Neuronal stem cell (in vitro differentiated cells): ENCODE results near the gene SLC6A18.

Experiments
- DNase-seq: peaks from one replicate; pipeline ENCODE4 v3.0.0-alpha.2; 2013; ENCODE audit warnings: low spot score
- H2AFZ ChIP-seq: one replicate; pipeline ENCODE4 v1.6.1; 2013; ENCODE audit warnings: mild to moderate bottlenecking, low read length, inconsistent platforms
- H2AK5ac ChIP-seq: 2 replicates; pipeline ENCODE4 v1.6.1; 2013; ENCODE audit warnings: low read depth, mild to moderate bottlenecking, inconsistent platforms, low read length, moderate library complexity, mixed read lengths
- H2BK120ac ChIP-seq: 2 replicates; pipeline ENCODE4 v1.6.1; 2013; ENCODE audit warnings: low read depth, mild to moderate bottlenecking, inconsistent platforms, low read length, moderate library complexity, mixed read lengths
- H2BK12ac ChIP-seq: one replicate; pipeline ENCODE4 v1.6.1; 2013; ENCODE audit warnings: low read length, inconsistent platforms
- H2BK15ac ChIP-seq: 2 replicates; pipeline ENCODE4 v1.6.1; 2013; ENCODE audit warnings: mild to moderate bottlenecking, low read length, inconsistent platforms, mixed read lengths
- H2BK5ac ChIP-seq: one replicate; pipeline ENCODE4 v1.6.1; 2013; ENCODE audit warnings: inconsistent platforms, mild to moderate bottlenecking, low read length, moderate library complexity
- H3K14ac ChIP-seq: one replicate; pipeline ENCODE4 v1.6.1; 2013; ENCODE audit warnings: low read length, inconsistent platforms
- H3K18ac ChIP-seq: 2 replicates; pipeline ENCODE4 v1.6.1; 2013; ENCODE audit warnings: low read length, inconsistent platforms
- H3K23ac ChIP-seq: 2 replicates; pipeline ENCODE4 v1.6.1; 2013; ENCODE audit warnings: low read depth, mild to moderate bottlenecking, mixed read lengths, low read length, inconsistent platforms; ENCODE audit not compliant: poor library complexity
- H3K27ac ChIP-seq: replicated peaks from 3 replicates; pipeline ENCODE4 v1.5.1; 2013; ENCODE audit warnings: low read length, inconsistent platforms
- H3K27me3 ChIP-seq, 3 experiments: 2 replicates each; pipeline ENCODE4 v1.6.1; 2013; ENCODE audit warnings: low read length in 3 of 3, mild to moderate bottlenecking in 2 of 3, inconsistent platforms in 1 of 3, low read depth in 1 of 3, mixed read lengths in 1 of 3, moderate library complexity in 1 of 3; ENCODE audit not compliant: control insufficient read depth in 3 of 3, insufficient read depth in 3 of 3
- H3K36me3 ChIP-seq, 2 donors: replicated peaks in 1 of 2; 2 replicates each; pipeline ENCODE4 v1.6.1; 2013; ENCODE audit warnings: low read length in 2 of 2; ENCODE audit not compliant: control insufficient read depth in 2 of 2, insufficient read depth in 2 of 2
- H3K4ac ChIP-seq: 2 replicates; pipeline ENCODE4 v1.6.1; 2013; ENCODE audit warnings: inconsistent platforms, mild to moderate bottlenecking, low read length, moderate library complexity
- H3K4me1 ChIP-seq, 2 donors: 1 replicate in 1 of 2; 2 replicates in 1 of 2; pipeline ENCODE4 v1.6.1; 2013; ENCODE audit warnings: low read length in 2 of 2, low read depth in 1 of 2; ENCODE audit not compliant: control insufficient read depth in 2 of 2, insufficient read depth in 1 of 2
- H3K4me2 ChIP-seq: one replicate; pipeline ENCODE4 v1.6.1; 2013; ENCODE audit warnings: mild to moderate bottlenecking, low read length, inconsistent platforms; ENCODE audit not compliant: insufficient read depth, poor library complexity, severe bottlenecking
- H3K4me3 ChIP-seq, 2 donors: 2 replicates each; pipeline ENCODE4 v1.5.1; 2013; ENCODE audit warnings: low read length in 2 of 2, mild to moderate bottlenecking in 2 of 2, inconsistent platforms in 1 of 2, moderate library complexity in 1 of 2
- H3K79me1 ChIP-seq: one replicate; pipeline ENCODE4 v1.6.1; 2013; ENCODE audit warnings: low read depth, mild to moderate bottlenecking, inconsistent platforms, low read length, moderate library complexity
- H3K9ac ChIP-seq: one replicate; pipeline ENCODE4 v1.6.1; 2013; ENCODE audit warnings: mild to moderate bottlenecking, low read depth, low read length, inconsistent platforms; ENCODE audit not compliant: poor library complexity
- H3K9me3 ChIP-seq, 2 donors: replicated peaks in 1 of 2; 2 replicates each; pipeline versions ENCODE3 to v1.6.1; 2013; ENCODE audit warnings: low read length in 2 of 2, mild to moderate bottlenecking in 2 of 2, inconsistent platforms in 1 of 2, low read depth in 1 of 2, mixed read lengths in 1 of 2, moderate library complexity in 1 of 2; ENCODE audit not compliant: control insufficient read depth in 2 of 2, insufficient read depth in 1 of 2
- H4K8ac ChIP-seq: one replicate; pipeline ENCODE4 v1.6.1; 2013; ENCODE audit warnings: low read depth, mild to moderate bottlenecking, inconsistent platforms, low read length, moderate library complexity
- H4K91ac ChIP-seq: one replicate; pipeline ENCODE4 v1.6.1; 2013; ENCODE audit warnings: low read length, low read depth, mild to moderate bottlenecking, inconsistent platforms; ENCODE audit not compliant: poor library complexity
- WGBS, 2 donors: extraction: QIAGEN DNeasy Blood & Tissue Kit; methylation state at CpG; one replicate each; pipeline ENCODE4 v1.1.7; 2013; ENCODE audit warnings: missing lambda C conversion rate in 2 of 2, mixed read lengths in 1 of 2; ENCODE audit not compliant: insufficient read length in 2 of 2, insufficient replicate concordance in 1 of 2; ENCODE audit errors: extremely low coverage in 2 of 2; 5-methylcytosine and 5-hydroxymethylcytosine counted together

The SLC6A18 gene

DNA sequence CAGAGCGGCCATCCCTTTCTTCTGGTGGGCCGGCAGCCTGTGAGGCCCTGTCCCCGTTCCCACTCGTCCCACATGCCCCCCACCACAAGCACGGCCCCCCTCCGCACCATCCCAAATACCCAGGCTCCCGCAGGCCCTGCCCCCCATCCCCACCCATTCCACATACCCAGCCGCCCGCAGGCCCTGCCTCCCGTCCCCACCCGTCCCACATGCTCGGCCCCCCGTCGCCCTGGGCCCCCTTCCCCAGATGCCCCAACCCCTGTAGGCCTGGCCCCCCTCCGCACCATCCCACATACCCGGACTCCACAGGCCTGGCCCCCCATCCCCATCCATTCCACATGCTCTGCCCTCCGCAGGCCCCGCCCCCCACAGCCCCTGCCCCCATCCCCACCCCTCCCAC, 12.3 kb upstream of the SLC6A18 start:
- Histone ChIP-seq H4K91ac (no peak overlapping the region), H3K79me1 (no peaks in the 10 kb centered on the region), H3K9ac (no peak overlapping the region), H3K9me3 (peaks cover 0 to 7% of the 10 kb centered on the region in 2 donors), H2AK5ac (no peak overlapping the region), H3K36me3 (no peaks in the 10 kb centered on the region), H4K8ac (no peak overlapping the region), H2BK120ac (no peak overlapping the region), H3K18ac (no peak overlapping the region), H2BK15ac (no peak overlapping the region), H3K4me3 (no peak overlapping the region), H2AFZ (no peak overlapping the region), H2BK12ac (no peak overlapping the region), H3K4ac (no peak overlapping the region), H3K27me3 (peaks cover 0 to 20% (median 2%) of the 10 kb centered on the region in 3 experiments), H2BK5ac (no peak overlapping the region), H3K27ac (no peak overlapping the region), H3K4me1 (no peaks in the 10 kb centered on the region), H3K23ac (no peak overlapping the region), H3K14ac (no peak overlapping the region), H3K4me2 (no peak overlapping the region)
- WGBS, 2 donors, result no CpG with 5 or more reads among the region's 18 CpGs
- DNase-seq, result no peak

DNA sequence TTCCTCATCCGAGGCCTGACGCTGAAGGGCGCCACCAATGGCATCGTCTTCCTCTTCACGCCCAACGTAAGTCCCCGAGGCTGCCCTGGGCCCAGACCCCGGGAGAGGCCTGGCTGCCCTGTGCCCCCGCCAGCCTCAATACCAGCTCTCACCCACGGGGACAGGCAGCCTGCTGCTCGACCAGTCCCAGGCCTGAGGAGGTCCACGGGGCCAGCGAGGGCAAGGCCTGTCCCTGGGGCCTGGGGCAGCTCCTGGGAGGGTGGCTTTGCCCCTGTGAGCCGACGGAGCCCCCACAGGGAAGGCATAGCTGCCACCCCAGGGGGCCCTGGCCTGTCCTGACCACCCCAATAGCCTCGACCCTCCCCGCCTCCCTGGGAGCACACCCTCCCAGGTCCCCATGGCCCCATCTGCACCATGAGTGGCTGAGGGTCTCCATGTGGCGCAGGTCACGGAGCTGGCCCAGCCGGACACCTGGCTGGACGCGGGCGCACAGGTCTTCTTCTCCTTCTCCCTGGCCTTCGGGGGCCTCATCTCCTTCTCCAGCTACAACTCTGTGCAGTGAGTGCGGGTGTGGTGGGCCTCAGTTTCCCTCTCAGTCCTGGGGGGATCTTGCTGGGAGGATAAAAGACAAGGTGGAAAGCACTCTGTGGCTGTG, 11.5 kb upstream of the SLC6A18 start:
- Histone ChIP-seq H3K4me1 (peaks cover 0 to 2% of the 10 kb centered on the region in 2 donors), H3K4me2 (no peak overlapping the region), H4K8ac (no peak overlapping the region), H3K14ac (peak overlapping the region; percentile 21), H3K4me3 (no peak overlapping the region), H2AFZ (no peak overlapping the region), H3K27me3 (peaks cover 0 to 12% (median 2%) of the 10 kb centered on the region in 3 experiments), H3K79me1 (no peaks in the 10 kb centered on the region), H2BK12ac (no peak overlapping the region), H4K91ac (no peak overlapping the region), H2BK120ac (no peak overlapping the region), H3K4ac (no peak overlapping the region), H3K9ac (no peak overlapping the region), H3K9me3 (peaks cover 0 to 7% of the 10 kb centered on the region in 2 donors), H3K18ac (no peak overlapping the region), H2AK5ac (no peak overlapping the region), H3K36me3 (no peaks in the 10 kb centered on the region), H2BK15ac (peak overlapping the region; percentile 26), H2BK5ac (no peak overlapping the region), H3K27ac (no peak overlapping the region), H3K23ac (no peak overlapping the region)
- WGBS, 2 donors, result no CpG with 5 or more reads among the region's 25 CpGs
- no peak for DNase-seq

DNA sequence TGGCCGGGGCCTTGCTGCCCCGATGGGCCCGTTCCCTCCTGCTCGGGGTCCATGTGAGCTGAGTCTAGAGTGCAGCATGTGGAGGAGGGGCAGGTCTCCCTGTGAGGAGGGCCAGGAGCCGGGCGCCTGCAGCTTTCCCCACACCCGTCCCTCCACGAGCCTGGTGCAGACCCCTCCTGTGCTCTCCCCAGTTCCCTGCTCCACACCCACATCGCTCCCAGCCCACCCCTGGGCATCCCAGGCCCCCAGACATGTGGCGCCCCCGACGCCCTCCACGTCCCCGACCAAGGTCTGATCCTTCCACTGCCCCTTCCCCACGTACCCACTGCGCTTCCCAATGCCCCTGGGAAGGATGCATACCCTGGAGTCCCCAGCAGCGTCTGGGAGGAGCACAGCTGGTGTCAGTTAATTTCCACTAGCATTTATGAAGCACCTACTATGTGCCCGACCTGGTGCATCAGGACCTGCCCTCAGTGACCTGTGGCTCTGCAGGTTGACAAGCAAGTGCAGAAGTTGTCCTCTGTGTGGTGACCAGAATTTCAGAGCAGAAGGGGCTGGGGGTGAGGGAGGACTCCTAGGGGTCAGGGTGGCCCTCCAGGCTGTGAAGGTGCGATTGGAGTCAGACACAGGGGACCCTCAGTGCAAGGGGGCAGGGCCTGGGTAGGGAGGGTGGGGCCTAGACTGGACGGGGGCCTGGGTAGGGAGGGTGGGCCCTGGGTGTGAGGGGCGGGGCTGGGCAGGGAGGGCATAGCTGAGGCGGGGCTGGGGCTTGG, 10.8 kb upstream of the SLC6A18 start:
- Histone ChIP-seq H3K36me3 (no peaks in the 10 kb centered on the region), H4K91ac (no peak overlapping the region), H3K4me2 (no peak overlapping the region), H3K23ac (no peak overlapping the region), H4K8ac (no peak overlapping the region), H3K18ac (no peak overlapping the region), H3K4ac (no peak overlapping the region), H3K79me1 (no peaks in the 10 kb centered on the region), H3K9me3 (peaks cover 0 to 7% of the 10 kb centered on the region in 2 donors), H2BK120ac (no peak overlapping the region), H3K27ac (no peak overlapping the region), H2BK5ac (peak overlapping the region; percentile 75), H3K14ac (peak overlapping the region; percentile 21), H2BK12ac (no peak overlapping the region), H3K4me1 (peaks cover 0 to 2% of the 10 kb centered on the region in 2 donors), H2AFZ (no peak overlapping the region), H3K9ac (no peak overlapping the region), H2BK15ac (no peak overlapping the region), H3K4me3 (no peak overlapping the region), H2AK5ac (no peak overlapping the region), H3K27me3 (peaks cover 0 to 11% (median 2%) of the 10 kb centered on the region in 3 experiments)
- WGBS, 2 donors, result no CpG with 5 or more reads among the region's 22 CpGs
- no peak for DNase-seq

DNA sequence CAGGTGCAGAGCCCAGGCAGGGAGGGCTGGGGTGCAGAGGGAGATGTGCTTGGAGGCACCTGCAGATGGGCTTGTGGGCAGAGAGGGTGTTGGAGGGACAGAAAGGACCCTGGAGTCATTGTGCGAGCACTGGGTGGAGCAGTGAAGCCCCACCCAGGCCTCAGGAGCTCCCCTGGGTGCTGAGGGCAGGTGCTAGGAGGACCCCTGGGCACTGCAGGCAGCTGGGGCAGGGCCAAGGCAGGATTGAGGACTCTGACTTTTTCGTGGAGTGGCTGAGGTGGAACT, 10.3 kb upstream of the SLC6A18 start:
- no CpG with 5 or more reads among the region's 2 CpGs for WGBS, 2 donors
- Histone ChIP-seq H2AFZ (no peak overlapping the region), H3K27ac (no peak overlapping the region), H3K9ac (no peak overlapping the region), H3K4me1 (peaks cover 0 to 2% of the 10 kb centered on the region in 2 donors), H3K9me3 (peaks cover 0 to 7% of the 10 kb centered on the region in 2 donors), H2BK5ac (peak overlapping the region; percentile 75), H2BK12ac (no peak overlapping the region), H2BK120ac (no peak overlapping the region), H3K4ac (no peak overlapping the region), H2AK5ac (peak overlapping the region; percentile 36), H3K27me3 (peaks cover 0 to 6% (median 2%) of the 10 kb centered on the region in 3 experiments), H2BK15ac (no peak overlapping the region), H3K14ac (no peak overlapping the region), H4K8ac (no peak overlapping the region), H3K4me2 (no peak overlapping the region), H3K79me1 (no peaks in the 10 kb centered on the region), H3K36me3 (no peaks in the 10 kb centered on the region), H3K18ac (no peak overlapping the region), H4K91ac (no peak overlapping the region), H3K23ac (no peak overlapping the region), H3K4me3 (no peak overlapping the region)
- no peak for DNase-seq
